HCT116 (cell line): ENCODE results near the gene MAPKAPK5. TPM values are rescaled to one million over a fixed set of nuclear protein-coding genes. Genes with fewer than 3 reads are reported as not detected.
"Not testable (repeated sequence)": the region's sequence is repeated elsewhere in the genome, so short reads cannot be mapped to it uniquely, and the experiment has no call there.

ENCODE experiments used
- ATAC-seq: fragments of 200-7000 bp; cut with Tn5 transposase; 2 replicates; pipeline ENCODE4 v1.9.1; 2020; ENCODE audit warnings: mild to moderate bottlenecking, moderate library complexity
- BruUV-seq: library from RNA; stranded (reverse); fragments of 400-500 nt; replicated peaks from 2 replicates; lab custom pipeline; 2021; lab: Mats Ljungman, UMichigan
- CTCF ChIA-PET: fragments of 300-600 bp; sonication (Branson Sonifier 250); formaldehyde crosslinking; loops from one replicate; lab custom pipeline; 2021; ENCODE audit warnings: antibody characterized with exemption; lab: Charles Lee
- POLR2A ChIA-PET: fragments of 300-600, 350-600 bp; sonication (Branson Sonifier 250); formaldehyde crosslinking; loops from one replicate; lab custom pipeline; 2021; ENCODE audit warnings: antibody characterized with exemption; lab: Charles Lee
- RAD21 ChIA-PET, 2 experiments: fragments of 300-600 bp; sonication (Branson Sonifier 250); formaldehyde crosslinking; loops; one replicate each; lab custom pipeline; 2023; ENCODE audit warnings: low total read pairs in 2 of 2; ENCODE audit not compliant: uncharacterized antibody in 2 of 2, unreplicated experiment in 2 of 2, low non-redundant PET in 1 of 2; lab: Charles Lee
- DNase-seq: peaks from one replicate; pipeline ENCODE4 v3.0.0-alpha.2; 2010; ENCODE audit warnings: low read depth, low spot score
- H2AFZ ChIP-seq: fragments of 200-600 bp; shearing (Covaris generic), sonication (generic); 2 replicates; pipeline ENCODE4 v1.6.1; 2017; ENCODE audit warnings: low read depth, mixed run types, mixed read lengths, antibody characterized with exemption, low read length; ENCODE audit not compliant: poor library complexity, severe bottlenecking
- H3K27ac ChIP-seq: 2 replicates; pipeline ENCODE4 v1.5.1; 2012; ENCODE audit warnings: low read depth, low read length
- H3K27me3 ChIP-seq: fragments of 200-600 bp; sonication (generic); 2 replicates; pipeline ENCODE4 v1.6.1; 2016; ENCODE audit warnings: mixed run types, low read length, mixed read lengths; ENCODE audit not compliant: insufficient read depth
- H3K36me3 ChIP-seq, 2 experiments: fragments of 200-500 bp in 1 of 2; fragments of 200-600 bp in 1 of 2; sonication (Bioruptor generic) in 1 of 2; sonication (generic) in 1 of 2; 2 replicates each; pipeline versions ENCODE4 v1.5.1 to v1.6.1; 2014 to 2016; ENCODE audit warnings: low read length in 2 of 2, inconsistent platforms in 1 of 2, mixed read lengths in 1 of 2, mixed run types in 1 of 2; ENCODE audit not compliant: insufficient read depth in 2 of 2, control insufficient read depth in 1 of 2
- H3K4me1 ChIP-seq, 2 experiments: fragments of 200-600 bp in 1 of 2; sonication (generic) in 1 of 2; 2 replicates each; pipeline versions ENCODE4 v1.5.1 to v1.6.1; 2012 to 2017; ENCODE audit warnings: low read length in 2 of 2, inconsistent platforms in 1 of 2, mild to moderate bottlenecking in 1 of 2, mixed read lengths in 1 of 2, mixed run types in 1 of 2, moderate library complexity in 1 of 2; ENCODE audit not compliant: insufficient read depth in 2 of 2, control insufficient read depth in 1 of 2
- H3K4me2 ChIP-seq: fragments of 200-600 bp; sonication (generic); 2 replicates; pipeline ENCODE4 v1.6.1; 2017; ENCODE audit warnings: mixed run types, low read length, mixed read lengths
- H3K4me3 ChIP-seq, 2 experiments: fragments of 200-600 bp in 1 of 2; sonication (generic) in 1 of 2; replicated peaks in 1 of 2; 2 replicates each; pipeline ENCODE4 v1.5.1; 2011 to 2016; ENCODE audit warnings: low read length in 2 of 2, control low read depth in 1 of 2, low read depth in 1 of 2, mild to moderate bottlenecking in 1 of 2, mixed read lengths in 1 of 2, mixed run types in 1 of 2
- H3K79me2 ChIP-seq: fragments of 200-600 bp; sonication (generic); 2 replicates; pipeline ENCODE4 v1.6.1; 2017; ENCODE audit warnings: mild to moderate bottlenecking, mixed run types, low read length, moderate library complexity, mixed read lengths; ENCODE audit not compliant: insufficient read depth
- H3K9ac ChIP-seq: fragments of 200-600 bp; sonication (generic); 2 replicates; pipeline ENCODE4 v1.6.1; 2016; ENCODE audit warnings: low read length, mixed read lengths
- H3K9me2 ChIP-seq: fragments of 200-600 bp; sonication (generic), shearing (Covaris generic); 2 replicates; pipeline ENCODE4 v1.6.1; 2017; ENCODE audit warnings: mixed run types, mild to moderate bottlenecking, moderate library complexity; ENCODE audit not compliant: insufficient read depth
- H3K9me3 ChIP-seq, 2 experiments: fragments of 200-500 bp in 1 of 2; fragments of 200-600 bp in 1 of 2; sonication (Bioruptor generic) in 1 of 2; sonication (generic) in 1 of 2; 2 replicates each; pipeline ENCODE4 v1.6.1; 2014 to 2017; ENCODE audit warnings: low read length in 2 of 2, mixed read lengths in 2 of 2, inconsistent platforms in 1 of 2, low read depth in 1 of 2, mild to moderate bottlenecking in 1 of 2, mixed run types in 1 of 2, moderate library complexity in 1 of 2; ENCODE audit not compliant: control insufficient read depth in 1 of 2, insufficient read depth in 1 of 2
- H4K20me1 ChIP-seq: fragments of 200-600 bp; sonication (generic), shearing (Covaris generic); 2 replicates; pipeline ENCODE4 v1.6.1; 2017; ENCODE audit warnings: mixed run types, mild to moderate bottlenecking, moderate library complexity; ENCODE audit not compliant: insufficient read depth
- CBX3 ChIP-seq: IDR thresholded peaks from 2 replicates; pipeline ENCODE4 v1.6.1; 2012; ENCODE audit warnings: low read depth
- EGR1 ChIP-seq: IDR thresholded peaks from 2 replicates; pipeline ENCODE4 v1.6.1; 2012; ENCODE audit warnings: low read depth
- EZH2 ChIP-seq: fragments of 200-600 bp; sonication (generic); IDR thresholded peaks from 2 replicates; pipeline ENCODE4 v1.6.1; 2017; ENCODE audit warnings: antibody characterized with exemption, mixed run types
- FOSL1 ChIP-seq: IDR thresholded peaks from 2 replicates; pipeline ENCODE4 v1.6.1; 2012; ENCODE audit warnings: low read depth
- POLR2A ChIP-seq: IDR thresholded peaks from 2 replicates; pipeline ENCODE4 v1.7.0; 2011; ENCODE audit warnings: borderline replicate concordance; ENCODE audit not compliant: insufficient read depth, insufficient read length; ENCODE audit errors: extremely low read depth
- RAD21 ChIP-seq: IDR thresholded peaks from 2 replicates; pipeline ENCODE4 v1.6.1; 2012; ENCODE audit warnings: low read depth, mild to moderate bottlenecking
- SP1 ChIP-seq: IDR thresholded peaks from 2 replicates; pipeline ENCODE4 v1.6.1; 2012; ENCODE audit warnings: low read depth
- YY1 ChIP-seq: IDR thresholded peaks from 2 replicates; pipeline ENCODE4 v1.6.1; 2011; ENCODE audit warnings: low read length, low read depth, moderate library complexity, mild to moderate bottlenecking; ENCODE audit not compliant: insufficient replicate concordance; ENCODE audit errors: extremely low read depth
- ZFX ChIP-seq: fragments of 450-650 bp; IDR thresholded peaks from 2 replicates; pipeline ENCODE4 v1.6.1; 2017
- ZNF274 ChIP-seq: fragments of 200-500 bp; sonication (Bioruptor generic); IDR thresholded peaks from 2 replicates; pipeline ENCODE4 v1.6.1; 2014; ENCODE audit warnings: mild to moderate bottlenecking, low read depth, low read length, inconsistent platforms
- intact Hi-C: fragments of 100-400 bp; cut with micrococcal nuclease; formaldehyde crosslinking; loops from 2 replicates; pipeline ENCODE4 v1.10.0; 2022
- total RNA-seq: library from RNA; stranded (reverse); gene quantifications from one replicate; pipeline ENCODE4 v1.2.1, GENCODE V29; 2021; ENCODE audit not compliant: unreplicated experiment
- TF ChIP-seq, protein P1 (sequence below): IDR thresholded peaks from 2 replicates; pipeline ENCODE4 v1.6.1; 2012
- TF ChIP-seq, protein P2 (sequence below): IDR thresholded peaks from 2 replicates; pipeline ENCODE4 v1.6.1; 2012
- TF ChIP-seq, protein P3 (sequence below), 3 experiments: fragments of 200-600 bp in 1 of 3; sonication (generic) in 1 of 3; IDR thresholded peaks in 2 of 3; conservative IDR thresholded peaks in 1 of 3; 2 replicates each; pipeline ENCODE4 v1.5.1; 2012 to 2017; ENCODE audit warnings: low read depth in 2 of 3, low read length in 2 of 3, antibody characterized with exemption in 1 of 3, borderline replicate concordance in 1 of 3, control low read depth in 1 of 3, mild to moderate bottlenecking in 1 of 3, mixed read lengths in 1 of 3, mixed run types in 1 of 3, moderate library complexity in 1 of 3; ENCODE audit not compliant: insufficient read depth in 1 of 3

Gene MAPKAPK5
- total RNA-seq, 1 experiment from 2014 or later, result 57.9 TPM

DNA sequence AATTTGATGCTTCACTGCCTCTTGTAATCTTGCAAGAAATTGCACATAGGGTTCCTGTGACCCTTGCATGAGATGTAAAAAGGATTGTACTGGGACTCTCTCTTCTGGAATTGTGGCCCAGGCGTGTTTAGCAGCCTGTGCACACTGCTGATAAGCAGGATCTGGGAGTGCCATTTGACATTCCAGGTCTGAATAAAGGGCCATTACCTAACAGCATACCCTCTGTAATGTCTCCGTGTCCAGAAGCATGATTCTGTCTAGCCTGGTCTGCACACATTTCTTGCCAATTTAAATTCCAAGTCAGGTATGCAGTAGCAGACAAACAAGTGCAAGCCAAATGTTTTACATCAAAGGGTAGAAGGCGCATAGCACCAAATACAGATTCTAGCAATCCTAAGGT, 18.1 kb upstream of the MAPKAPK5 start:
- Histone ChIP-seq H4K20me1 (no peaks in the 10 kb centered on the region), H3K9me2 (no peaks in the 10 kb centered on the region), H3K4me2 (no peak overlapping the region), H3K9ac (no peak overlapping the region), H3K79me2 (no peaks in the 10 kb centered on the region), H2AFZ (no peak overlapping the region), H3K4me1 (no peaks in the 10 kb centered on the region), H3K27ac (no peak overlapping the region)
- ChIA-PET POLR2A (no interaction called here), RAD21 (interaction anchor here in 1 of 2 experiments (0.7 kb wide), 1 partner anchor 102 kb away, joined by 3 read pairs; no protein-coding TSS in a partner anchor), CTCF (no interaction called here)
- TF ChIP-seq ZFX (no peak), SP1 (no peak), FOSL1 (no peak), EZH2 (no peak), ZNF274 (no peak), POLR2A (no peak), CBX3 (no peak), YY1 (no peak), EGR1 (no peak)
- TF ChIP-seq, protein P1, sequence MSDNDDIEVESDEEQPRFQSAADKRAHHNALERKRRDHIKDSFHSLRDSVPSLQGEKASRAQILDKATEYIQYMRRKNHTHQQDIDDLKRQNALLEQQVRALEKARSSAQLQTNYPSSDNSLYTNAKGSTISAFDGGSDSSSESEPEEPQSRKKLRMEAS, result no peak
- TF ChIP-seq, protein P2, sequence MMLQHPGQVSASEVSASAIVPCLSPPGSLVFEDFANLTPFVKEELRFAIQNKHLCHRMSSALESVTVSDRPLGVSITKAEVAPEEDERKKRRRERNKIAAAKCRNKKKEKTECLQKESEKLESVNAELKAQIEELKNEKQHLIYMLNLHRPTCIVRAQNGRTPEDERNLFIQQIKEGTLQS, result no peak
- TF ChIP-seq, all 23 proteins: peak for 0
- no TSS peak for BruUV-seq
- intact Hi-C loops, result loop anchor here (1.0 to 10.0 kb wide), 4 partner anchors 190 to 587 kb away; no protein-coding TSS in a partner anchor
- Histone ChIP-seq H3K9me3 (no peaks in the 10 kb centered on the region), H3K36me3 (no peaks in the 10 kb centered on the region), H3K4me3 (no peak overlapping the region), H3K27me3 (no peaks in the 10 kb centered on the region)
- DNase-seq (no peak), ATAC-seq (peak; percentile 20; the same call in 1 of the 2 replicates)

DNA sequence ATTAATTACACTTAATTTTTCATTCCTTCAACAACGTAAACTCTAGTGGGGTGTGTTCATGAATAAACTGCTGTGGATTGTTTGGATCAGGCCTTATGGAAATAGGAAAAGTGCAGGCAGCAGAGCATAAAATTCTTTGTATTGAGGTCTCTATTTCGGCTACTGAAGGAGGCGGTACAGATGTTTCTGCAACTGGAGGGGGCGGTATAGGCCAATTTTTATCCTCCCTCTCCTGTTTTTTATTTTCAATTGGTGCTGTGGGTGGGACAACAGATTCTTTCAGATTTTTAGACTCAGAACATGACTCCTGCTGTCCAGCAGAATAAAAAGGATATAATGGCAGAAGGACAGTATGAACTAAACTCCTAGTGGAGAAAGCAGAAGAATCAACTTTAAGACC, 17.7 kb upstream of the MAPKAPK5 start:
- H3K27ac ChIP-seq, result not testable (repeated sequence)
- RAD21 ChIA-PET, result interaction anchor here in 1 of 2 experiments (0.7 kb wide), 1 partner anchor 102 kb away, joined by 3 read pairs; no protein-coding TSS in a partner anchor

More for the DNA sequence above, 17.7 kb upstream of the MAPKAPK5 start:
- H3K36me3 ChIP-seq, H3K4me1 ChIP-seq, H4K20me1 ChIP-seq, H3K9me3 ChIP-seq, H3K9me2 ChIP-seq, H3K4me3 ChIP-seq, H3K4me2 ChIP-seq, H3K79me2 ChIP-seq, DNase-seq, H3K9ac ChIP-seq, H3K27me3 ChIP-seq, BruUV-seq, POLR2A ChIA-PET, CTCF ChIA-PET: not testable (repeated sequence)
- intact Hi-C loops, result loop anchor here (1.0 to 10.0 kb wide), 4 partner anchors 190 to 587 kb away; no protein-coding TSS in a partner anchor
- peak overlapping the region; percentile 68 for H2AFZ ChIP-seq
- ATAC-seq, result peak; percentile 61
- peak; percentile 78 for TF ChIP-seq RAD21
- TF ChIP-seq, protein P3, sequence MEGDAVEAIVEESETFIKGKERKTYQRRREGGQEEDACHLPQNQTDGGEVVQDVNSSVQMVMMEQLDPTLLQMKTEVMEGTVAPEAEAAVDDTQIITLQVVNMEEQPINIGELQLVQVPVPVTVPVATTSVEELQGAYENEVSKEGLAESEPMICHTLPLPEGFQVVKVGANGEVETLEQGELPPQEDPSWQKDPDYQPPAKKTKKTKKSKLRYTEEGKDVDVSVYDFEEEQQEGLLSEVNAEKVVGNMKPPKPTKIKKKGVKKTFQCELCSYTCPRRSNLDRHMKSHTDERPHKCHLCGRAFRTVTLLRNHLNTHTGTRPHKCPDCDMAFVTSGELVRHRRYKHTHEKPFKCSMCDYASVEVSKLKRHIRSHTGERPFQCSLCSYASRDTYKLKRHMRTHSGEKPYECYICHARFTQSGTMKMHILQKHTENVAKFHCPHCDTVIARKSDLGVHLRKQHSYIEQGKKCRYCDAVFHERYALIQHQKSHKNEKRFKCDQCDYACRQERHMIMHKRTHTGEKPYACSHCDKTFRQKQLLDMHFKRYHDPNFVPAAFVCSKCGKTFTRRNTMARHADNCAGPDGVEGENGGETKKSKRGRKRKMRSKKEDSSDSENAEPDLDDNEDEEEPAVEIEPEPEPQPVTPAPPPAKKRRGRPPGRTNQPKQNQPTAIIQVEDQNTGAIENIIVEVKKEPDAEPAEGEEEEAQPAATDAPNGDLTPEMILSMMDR (IDR thresholded peaks at IDR 0.05 in 2 of 3, conservative IDR thresholded peaks at IDR 0.05 in 1 of 3; ENCODE audit: borderline replicate concordance in 1 of 3, insufficient read depth in 1 of 3, low read depth in 2 of 3, low read length in 2 of 3), result peak; percentile 47 to 64 (median 59)
